ENCODE results near the gene COPS4. TPM values are rescaled to one million over a fixed set of nuclear protein-coding genes. Genes with fewer than 3 reads are reported as not detected.
"Not testable (repeated sequence)": the region's sequence is repeated elsewhere in the genome, so short reads cannot be mapped to it uniquely, and the experiment has no call there.

The COPS4 gene
- 84.7 and 94.5 TPM in 2 replicates for total RNA-seq
- 36.7 TPM for polyA plus RNA-seq (2012)

DNA sequence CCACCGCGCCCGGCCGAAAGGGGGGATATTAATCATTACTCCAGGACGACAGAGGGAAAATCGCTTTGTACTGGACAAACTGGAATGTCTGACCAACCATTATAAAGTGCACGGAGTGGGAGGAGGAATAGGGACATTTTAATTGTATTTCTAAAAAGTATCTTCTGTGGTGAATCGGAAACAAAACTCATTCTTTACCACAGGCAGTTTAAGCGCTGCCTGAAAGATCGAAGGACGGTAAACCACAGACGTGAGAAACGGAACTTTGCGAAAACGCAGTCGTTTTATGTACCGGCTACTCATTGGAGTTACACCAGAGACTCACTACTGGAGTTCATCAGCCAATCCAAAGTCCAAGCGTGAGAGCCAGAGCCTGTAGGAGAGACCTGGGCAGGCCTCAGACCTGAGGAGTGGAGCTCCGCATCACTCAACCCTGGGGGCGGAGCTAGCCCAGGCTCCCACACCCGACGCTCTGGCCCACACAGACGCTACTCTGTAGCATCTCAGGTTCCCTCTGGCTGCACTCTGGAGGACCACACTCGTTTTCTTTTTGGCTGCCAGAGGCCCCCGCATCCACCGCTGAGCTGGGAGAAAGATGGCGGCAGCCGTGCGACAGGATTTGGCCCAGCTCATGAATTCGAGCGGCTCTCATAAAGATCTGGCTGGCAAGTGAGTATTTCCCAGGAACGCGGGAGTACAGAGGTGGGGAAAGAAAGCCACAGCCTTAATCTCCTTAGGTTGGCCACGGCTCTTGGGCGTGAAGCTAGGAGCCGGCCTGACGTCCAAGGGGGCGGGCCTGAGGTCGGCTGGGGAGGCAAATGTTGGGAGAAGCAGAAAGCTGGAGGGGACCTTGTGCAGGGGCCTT, at the start of gene COPS4:
Gene COPS4, plus strand, starts transcription at position 554 of the 865 bp plus-strand sequence. Its CDS starts 42 bp downstream, at position 596.
- peak; percentile 100 for DNase-seq (ENCODE audit: low read depth)

DNA sequence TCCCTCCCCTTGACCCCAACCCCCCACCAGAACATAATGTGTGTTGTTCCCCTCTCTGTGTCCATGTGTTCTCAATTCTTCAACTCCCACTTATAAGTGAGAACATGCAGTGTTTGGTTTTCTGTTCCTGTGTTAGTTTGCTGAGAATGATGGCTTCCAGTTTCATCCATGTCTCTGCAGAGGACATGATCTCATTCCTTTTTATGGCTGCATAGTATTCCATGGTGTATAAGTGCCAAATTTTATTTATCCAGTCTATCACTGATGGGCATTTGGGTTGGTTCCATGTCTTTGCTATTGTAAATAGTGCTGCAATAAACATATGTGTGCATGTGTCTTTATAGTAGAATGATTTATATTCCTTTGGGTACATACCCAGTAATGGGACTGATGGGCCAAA, 47.5 kb upstream of the COPS4 start:
- DNase-seq (ENCODE audit: low read depth): not testable (repeated sequence)

DNA sequence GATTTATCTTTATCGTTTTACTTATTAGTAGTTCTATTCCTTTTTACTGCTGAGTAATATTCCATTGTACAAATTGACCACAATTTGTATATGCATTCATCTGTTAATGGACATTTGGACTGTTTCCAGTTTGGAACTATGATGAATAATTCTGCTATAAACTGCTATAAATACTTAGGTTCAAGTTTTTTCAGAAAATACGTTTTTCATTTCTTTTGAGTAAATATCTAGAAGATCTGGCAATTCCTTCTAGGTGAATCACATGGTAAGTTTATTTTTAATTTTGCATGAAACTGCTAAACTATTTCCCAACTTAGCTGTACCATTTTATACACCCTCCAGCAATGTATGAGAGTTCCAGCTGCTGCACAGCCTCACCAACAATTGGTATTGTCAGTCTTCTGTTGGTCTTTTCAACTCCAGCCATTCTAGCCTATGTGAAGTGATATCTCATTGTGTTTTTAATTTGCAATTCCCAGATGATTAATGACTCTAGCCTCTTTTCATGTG, 46.6 kb upstream of the COPS4 start:
- peak; percentile 71 for DNase-seq (ENCODE audit: low read depth)

DNA sequence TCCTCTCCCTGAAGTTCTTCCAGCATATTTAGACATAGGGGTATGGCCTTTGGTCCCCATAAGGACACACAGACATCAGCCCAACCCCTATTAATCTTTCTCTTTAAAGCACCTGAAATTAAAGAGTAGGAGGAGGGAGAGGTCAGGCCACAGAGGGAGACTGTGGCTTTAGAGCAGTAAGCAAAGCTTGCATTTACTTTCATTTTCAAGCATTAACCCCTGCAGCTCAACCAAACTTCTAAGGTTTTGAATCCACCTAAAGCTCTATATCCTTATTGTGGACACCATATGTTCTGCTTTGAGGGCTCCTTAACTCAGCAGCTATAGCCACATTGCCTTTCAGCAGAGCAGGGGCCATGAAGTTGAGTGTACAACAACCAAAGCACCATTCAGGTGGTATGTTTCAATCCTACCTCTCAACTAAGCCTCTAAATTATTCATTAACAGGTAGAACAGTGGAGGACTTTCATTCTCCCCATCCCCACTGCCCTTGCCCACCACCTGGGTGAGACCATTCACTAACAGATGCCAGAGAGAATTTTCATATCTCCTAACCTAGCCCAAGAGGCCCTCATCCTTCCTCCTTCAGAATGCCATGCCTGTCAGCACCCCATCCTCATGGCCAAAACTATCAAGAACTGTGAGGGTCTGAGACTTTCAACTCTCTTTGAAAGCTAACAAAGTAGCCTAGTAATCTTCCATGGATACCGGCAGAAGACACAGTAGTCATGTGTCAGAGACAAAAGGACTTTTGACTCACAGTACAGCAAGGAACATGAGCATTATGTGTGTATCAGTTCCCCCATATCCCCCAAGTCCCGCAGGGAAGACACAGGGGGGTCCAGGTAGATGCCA, 45.2 kb upstream of the COPS4 start:
- DNase-seq (ENCODE audit: low read depth): no peak

DNA sequence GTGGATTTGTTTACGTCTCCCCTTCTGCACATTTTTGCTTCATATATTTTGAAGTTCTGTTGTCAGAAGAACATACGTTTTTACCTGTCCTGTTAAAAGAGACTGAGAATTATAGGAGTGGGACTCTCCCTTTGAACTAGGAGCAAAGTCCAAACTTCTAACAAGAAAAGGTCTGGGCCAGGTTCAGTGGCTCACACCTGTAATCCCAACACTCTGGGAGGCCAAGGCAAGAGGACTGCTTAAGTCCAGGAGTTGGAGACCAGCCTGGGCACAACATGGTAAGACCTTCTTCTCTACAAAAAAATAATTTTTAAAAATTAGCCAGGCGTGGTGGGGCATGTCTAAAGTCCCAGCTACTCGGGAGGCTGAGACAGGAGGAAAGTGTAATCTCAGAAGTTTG, 40.1 kb upstream of the COPS4 start:
- no peak for DNase-seq (ENCODE audit: low read depth)

DNA sequence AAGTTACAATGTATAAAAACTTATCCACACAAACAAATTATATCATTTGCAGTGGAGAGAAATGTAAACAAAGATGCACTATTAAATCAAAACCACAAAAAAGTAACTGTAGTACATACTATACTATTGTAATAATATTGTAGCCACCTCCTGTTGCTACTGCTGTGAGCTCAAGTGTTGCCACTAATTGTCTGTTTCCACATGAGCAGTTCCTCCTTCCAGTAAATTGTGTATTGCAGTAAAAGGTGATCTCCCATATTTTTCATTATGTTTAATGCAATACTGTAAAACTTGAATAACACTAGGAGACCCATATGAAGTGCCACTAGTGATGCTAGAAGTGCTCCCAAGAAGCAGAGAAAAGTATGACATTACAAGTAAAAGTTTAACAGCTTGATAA, 36.1 kb upstream of the COPS4 start:
- no peak for DNase-seq (ENCODE audit: low read depth)

DNA sequence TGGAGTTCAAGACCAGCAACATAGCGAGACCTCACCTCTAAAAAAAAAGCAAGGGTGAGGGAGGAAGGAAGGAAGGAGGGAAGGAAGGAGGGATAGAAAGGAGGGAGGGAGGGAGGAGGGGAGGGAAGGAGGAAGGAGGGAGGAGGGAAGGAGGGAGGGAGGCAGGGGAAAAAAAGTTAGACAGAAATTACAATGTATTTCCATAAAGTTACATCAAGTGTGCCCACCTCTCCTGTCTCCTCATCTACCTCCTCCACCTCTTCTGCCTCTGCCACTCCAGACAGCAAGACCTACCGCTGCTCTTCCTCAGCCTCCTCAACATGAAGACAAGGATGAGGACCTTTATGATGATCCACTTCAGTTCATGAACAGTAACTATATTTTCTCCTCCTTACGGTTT, 32.7 kb upstream of the COPS4 start:
- DNase-seq (ENCODE audit: low read depth): no peak

DNA sequence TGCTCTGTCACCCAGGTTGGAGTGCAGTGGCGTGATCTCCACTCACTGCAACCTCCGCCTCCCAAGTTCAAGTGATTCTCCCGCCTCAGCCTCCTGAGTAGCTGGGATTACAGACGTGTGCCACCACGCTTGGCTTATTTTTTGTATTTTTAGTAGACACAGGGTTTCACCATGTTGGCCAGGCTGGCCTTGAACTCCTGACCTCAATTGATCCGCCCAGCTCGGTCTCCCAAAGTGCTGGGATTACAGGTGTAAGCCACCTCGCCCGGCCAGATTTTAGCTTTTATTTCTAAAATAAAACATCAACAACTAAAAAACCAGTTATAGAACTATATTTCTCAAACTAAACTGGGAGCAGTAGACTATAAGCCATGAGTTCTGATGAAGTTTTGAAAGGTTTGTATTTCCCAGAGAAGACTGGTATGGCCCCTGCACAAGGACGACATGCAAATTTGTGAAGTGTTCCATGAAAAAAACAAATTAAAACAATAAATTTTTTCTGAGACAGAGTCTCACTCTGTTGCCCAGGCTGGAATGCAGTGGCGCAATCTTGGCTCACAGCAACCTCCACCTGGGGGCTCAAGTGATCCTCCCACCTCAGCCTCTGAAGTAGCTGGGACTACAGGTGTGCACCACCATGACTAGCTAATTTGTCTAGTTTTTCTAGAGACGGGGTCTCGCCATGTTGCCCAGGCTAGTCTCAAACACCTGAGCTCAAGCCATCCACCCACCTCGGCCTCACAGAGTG, 31.8 kb upstream of the COPS4 start:
- DNase-seq (ENCODE audit: low read depth): not testable (repeated sequence)

DNA sequence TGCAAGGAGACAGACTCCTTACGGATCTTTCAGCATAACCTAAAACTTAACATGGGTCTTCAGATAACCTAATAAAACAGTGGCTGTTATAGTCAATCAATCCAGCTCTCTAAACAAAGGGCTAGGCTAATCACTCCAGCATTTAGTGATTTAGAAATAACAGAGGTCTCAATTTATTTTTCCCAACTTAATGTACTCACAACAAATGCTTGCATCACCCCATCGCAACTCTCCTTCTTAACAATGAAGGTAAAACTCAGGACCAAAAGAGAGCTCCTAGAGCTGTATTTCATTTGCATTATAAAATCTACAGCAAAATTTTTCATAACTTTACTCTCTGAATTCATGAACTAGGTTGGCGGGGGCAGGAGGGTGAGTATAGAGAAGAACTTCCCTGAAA, 25.5 kb upstream of the COPS4 start:
- no peak for DNase-seq (ENCODE audit: low read depth)

DNA sequence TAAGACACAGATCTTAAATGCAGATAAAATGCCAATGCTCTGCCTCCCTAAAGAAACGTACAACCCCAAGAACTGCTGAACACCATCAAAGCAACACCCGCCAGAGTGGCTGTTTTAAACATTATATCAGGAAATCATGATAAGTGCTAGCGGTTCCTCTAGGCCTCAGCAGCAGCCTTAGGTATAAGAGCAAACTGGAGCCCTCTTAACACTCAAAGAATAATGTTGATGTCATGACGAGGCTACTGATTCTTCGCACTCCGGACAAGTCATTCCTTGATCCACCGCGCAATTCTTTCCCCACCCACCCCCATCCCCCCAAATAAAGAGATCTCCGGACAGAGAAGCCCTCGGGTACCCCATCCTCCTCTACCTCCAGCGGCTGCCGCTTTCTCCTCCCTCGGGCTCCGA, 24.9 kb upstream of the COPS4 start:
- DNase-seq (ENCODE audit: low read depth): no peak

DNA sequence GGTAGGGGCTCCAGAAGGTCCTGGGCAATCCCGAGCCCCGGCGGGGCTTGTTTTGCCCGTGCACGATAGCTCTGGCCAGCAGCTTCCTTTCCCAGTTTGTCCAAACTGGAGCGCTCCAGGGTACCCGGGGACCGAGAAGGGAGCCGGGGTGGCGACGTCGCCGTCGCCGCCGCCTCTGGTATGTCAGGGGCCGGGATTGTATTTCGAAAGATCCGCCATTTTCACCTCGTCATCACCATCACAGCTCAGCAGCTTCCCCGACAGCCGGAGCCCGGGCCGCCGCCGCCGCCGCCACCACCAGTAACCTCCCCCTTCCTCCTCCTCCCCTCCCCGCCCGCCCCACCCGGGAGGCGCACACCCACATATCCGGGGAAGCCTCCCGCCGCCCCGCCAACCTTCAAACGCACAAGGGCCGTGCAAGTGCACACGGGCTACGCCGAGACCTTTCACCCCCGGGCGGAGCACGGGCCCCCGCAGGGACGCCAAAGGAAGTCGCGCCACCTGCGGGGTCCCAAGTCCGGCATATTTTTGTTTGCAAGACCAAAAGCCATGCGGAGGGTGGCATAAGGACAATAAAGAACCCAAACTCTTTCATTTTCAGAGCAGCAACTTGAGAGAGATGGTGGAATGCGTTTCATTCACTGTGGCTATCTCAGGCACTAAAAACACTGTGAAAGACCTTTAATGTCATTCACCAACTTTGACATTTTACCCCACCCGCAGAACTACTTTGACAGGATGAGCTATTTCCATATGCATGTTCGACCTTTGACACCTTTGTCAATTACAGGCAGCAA, 24.3 kb upstream of the COPS4 start, which contains the start of gene LIN54:
Gene LIN54, minus strand, starts transcription at position 302 of the 797 bp plus-strand sequence. CDS start 25,979 bp downstream, outside the sequence.
- DNase-seq (ENCODE audit: low read depth): peak; percentile 74

DNA sequence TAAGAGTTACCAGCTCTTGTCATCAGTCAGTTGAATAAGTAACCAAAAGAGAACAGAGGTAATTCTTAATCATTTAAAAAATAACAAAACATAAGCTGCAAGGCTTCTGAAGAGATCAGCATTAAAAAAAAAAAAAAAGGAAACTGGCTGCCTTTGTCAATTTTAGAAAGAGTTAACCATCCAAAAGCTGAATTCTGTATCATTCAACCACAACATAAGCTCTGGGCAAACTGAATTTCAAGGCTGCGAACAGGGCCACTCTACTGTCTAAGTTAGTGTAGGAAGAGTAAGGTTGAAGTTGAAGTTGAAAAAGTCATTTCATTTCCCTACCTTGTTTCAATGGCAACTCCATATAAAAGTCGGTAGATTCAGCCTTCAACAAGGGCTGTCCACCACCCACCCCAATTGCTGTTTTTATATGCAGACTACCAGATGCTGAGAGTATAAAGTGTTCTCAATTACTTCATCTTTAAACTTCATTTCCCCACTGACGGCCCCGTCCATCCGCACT, 23.2 kb upstream of the COPS4 start:
- no peak for DNase-seq (ENCODE audit: low read depth)

DNA sequence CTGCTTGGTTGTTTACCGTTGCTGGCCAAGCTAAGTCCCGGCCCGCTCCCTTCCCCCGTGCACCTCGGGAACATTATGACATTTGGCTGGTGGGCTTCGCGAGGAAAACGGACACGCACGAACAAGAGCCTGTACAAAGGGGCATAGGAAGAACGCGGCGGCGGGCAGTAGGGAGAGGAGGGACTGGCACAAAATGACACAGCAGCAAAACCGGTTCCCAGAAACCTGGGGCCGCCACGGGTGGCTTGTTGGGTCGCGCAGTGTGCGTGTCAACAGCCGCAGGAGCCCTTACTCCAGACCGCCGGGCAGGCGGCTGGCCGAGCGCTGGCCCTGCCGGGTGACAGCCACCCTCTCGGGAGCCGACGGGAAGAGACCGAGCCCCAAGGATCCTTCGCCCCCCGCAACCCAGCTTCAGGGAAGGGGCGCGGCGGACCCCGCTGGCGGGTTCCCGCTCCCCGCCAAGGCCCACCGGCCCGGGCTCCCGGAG, 22.7 kb upstream of the COPS4 start:
- peak; percentile 28 for DNase-seq (ENCODE audit: low read depth)

DNA sequence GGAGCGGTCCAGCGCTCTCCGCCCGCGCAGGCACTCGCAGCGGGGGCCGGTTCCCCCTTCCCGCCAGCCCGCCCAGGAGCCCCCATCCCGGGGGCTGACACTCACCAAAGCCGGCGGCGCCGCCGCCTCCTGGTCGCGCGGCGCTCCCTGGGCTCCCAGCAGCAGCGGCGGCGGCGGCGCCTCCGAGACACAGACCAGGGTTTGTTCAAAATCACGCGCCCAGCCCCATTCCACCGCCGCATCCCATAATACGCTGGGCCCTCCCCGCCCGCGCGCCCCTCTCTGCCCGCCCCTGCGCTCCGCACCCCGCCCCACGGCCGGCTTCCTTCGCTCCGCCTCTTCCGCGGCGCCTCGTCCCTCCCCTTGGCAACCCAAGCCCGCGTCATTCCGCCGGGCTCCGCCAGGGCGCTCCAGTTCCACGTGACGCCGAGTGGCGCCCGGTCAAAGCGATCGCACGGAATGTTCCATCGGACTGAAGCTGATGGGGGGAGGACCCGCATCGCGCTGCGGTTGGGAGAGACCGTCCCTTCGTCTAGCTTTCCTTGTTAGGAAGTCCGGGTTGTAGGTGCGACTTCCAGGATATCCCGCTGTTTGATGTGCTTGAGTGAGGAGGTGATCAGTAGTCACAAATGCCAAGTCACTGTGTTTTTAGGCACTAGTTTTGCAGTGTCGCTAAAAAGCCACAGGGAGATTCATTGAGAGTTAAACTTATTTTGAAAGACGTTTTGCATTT, 22.1 kb upstream of the COPS4 start:
- peak; percentile 99 for DNase-seq (ENCODE audit: low read depth)

DNA sequence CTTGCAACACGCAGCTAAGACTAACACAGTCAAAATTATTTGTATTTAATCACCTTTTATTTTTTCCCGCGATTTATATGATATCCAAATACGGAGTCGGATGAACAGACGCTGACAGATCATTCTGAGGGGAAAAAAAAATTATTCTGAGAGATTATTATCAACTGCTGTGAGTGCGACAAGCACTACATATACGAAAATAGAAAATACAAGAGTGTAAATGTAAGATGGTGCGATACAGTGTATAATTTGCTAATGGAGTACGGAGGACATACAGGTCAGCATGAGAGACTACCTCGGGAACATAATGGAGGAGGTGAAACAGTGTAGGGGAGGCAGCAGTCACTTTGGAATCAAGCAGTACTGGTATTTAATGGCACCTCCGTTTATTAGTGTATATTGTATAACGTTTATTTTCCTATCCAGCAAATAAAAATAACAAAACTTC, 21.5 kb upstream of the COPS4 start:
- no peak for DNase-seq (ENCODE audit: low read depth)

DNA sequence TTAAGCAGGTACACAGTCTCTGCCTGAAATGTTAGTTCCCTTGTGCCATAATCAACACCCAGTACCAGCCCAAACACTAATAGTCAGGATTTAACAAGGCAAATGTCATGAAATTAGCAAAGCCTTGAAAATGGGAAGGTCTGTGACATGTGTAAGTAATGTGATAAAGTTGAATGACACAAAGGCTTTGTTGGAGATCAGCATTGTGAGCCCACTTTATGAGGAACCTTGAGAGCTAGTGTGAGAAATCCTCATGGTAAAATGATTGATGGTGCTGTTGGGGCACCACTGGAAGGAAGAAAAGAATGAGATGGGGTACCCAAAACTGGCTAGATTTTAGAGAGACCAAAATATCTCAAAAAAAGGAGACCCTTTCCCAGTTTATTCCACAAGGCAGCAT, 21.1 kb upstream of the COPS4 start:
- no peak for DNase-seq (ENCODE audit: low read depth)

DNA sequence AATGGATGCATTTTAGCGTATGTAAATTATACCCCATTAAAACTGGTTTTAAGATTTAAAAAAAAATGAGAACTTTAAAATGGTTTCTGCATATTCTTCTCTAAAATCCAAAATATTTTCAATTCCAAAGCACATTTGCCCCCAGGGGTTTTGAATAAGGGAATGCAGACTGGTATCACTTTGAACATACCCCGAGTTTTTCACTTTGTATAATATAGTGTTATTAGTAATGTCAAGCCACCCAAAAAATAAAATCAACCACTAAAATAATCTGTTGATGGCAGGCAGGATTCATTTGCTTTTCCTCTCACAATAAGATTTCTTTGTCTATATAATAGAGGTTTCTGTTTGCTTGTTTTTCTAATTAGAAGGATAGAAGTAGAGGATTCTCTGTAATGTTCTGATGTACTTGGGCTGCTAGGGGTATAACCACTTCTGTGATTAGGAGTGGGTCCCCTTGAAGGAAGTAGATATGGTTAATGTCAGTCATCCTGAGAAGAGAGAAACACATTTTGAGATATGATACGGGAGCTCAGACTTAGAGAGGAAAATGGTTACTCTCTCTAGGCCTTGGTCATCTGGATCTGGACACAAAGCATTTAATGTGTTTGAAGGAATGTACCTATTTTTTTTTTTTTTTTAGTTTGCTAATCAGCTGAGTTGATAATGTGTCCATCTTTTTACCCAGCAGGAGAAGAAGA, 15.0 kb upstream of the COPS4 start:
- DNase-seq (ENCODE audit: low read depth): no peak

DNA sequence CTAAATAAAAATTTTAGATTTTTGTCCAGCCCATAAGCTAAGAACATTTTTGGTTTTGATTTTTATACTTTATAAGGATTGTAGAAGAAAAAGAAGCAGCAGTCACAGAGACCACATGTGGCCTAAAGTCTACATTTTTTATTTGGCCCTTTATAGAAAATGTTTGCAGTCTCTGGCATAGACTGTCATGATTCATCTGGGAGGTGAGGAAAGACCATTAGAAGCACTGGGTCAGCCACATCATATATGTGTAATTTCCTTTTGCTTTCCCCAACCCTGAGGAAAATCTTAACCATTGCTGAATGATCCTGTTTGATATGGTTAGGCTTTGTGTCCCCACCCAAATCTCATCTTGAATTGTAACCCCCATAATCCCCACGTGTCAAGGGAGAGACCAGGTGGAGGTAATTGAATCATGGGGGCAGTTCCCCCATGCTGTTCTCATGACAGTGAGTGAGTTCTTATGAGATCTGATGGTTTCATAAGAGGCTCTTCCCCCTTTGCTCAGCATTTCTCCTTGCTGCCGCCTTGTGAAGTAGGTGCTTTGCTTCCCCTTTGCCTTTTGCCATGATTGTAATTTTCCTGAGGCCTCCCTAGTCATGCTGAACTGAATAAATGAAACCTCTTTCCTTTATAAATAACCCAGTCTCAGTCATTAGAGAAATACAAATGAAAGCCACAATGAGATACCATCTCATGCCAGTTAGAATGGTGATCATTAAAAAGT, 12.1 kb upstream of the COPS4 start:
- DNase-seq (ENCODE audit: low read depth): no peak
